ENCODE measurements around the gene NTN1.
A peak's percentile ranks its signal among the peaks of the same experiment; 100 is the strongest.

Gene NTN1

GRCh38 chr17:9002227-9002605 is 19.1 kb upstream of the NTN1 start:
- Histone ChIP-seq H3K4me3 (ENCODE audit: low read depth, low read length) (no peak overlapping the region), H3K36me3 (ENCODE audit: control insufficient read depth in 2 of 2, insufficient read depth in 1 of 2, low read length in 2 of 2) (no peaks in the 10 kb centered on the region), H3K4me1 (ENCODE audit: control insufficient read depth, insufficient read depth, low read length) (peaks cover 5% of the 10 kb centered on the region; the same call in 1 of the 2 replicates), H3K9me3 (ENCODE audit: control insufficient read depth, insufficient read depth, low read depth, low read length) (no peaks in the 10 kb centered on the region), H3K27ac (ENCODE audit: extremely low read depth, low read depth, low read length) (peak overlapping the region; percentile 60; the same call in 1 of the 2 replicates)
- ChIA-PET POLR2A (interaction anchor here (1.4 kb wide), 1 partner anchor 19 kb away, joined by 10 read pairs; the partner anchor contains the start of gene NTN1), CTCF (interaction anchor here (0.6 to 1.7 kb wide), 7 partner anchors 53 to 1216 kb away, joined by 3 to 8 read pairs (median 3); no protein-coding TSS in a partner anchor)
- peak; percentile 63 for TF ChIP-seq ZNF10 (tag by site-specific recombination; IDR thresholded peaks at IDR 0.05)
- no peak for TF ChIP-seq ZNF37A (tag by site-specific recombination; IDR thresholded peaks at IDR 0.05)

GRCh38 chr17:9002606-9003354 is 18.5 kb upstream of the NTN1 start:
- POLR2A ChIA-PET, result interaction anchor here (0.5 to 1.4 kb wide), 3 partner anchors 9 to 60 kb away, joined by 3 to 10 read pairs (median 3); partner anchors contain the start of gene NTN1
- no peaks in the 10 kb centered on the region for H3K9me3 ChIP-seq (ENCODE audit: control insufficient read depth, insufficient read depth, low read depth, low read length)
- peak overlapping the region; percentile 60; the same call in 1 of the 2 replicates for H3K27ac ChIP-seq (ENCODE audit: extremely low read depth, low read depth, low read length)
- no peaks in the 10 kb centered on the region for H3K36me3 ChIP-seq (ENCODE audit: control insufficient read depth in 2 of 2, insufficient read depth in 1 of 2, low read length in 2 of 2)
- H3K4me3 ChIP-seq (ENCODE audit: low read depth, low read length), result peak overlapping the region; percentile 42
- CTCF ChIA-PET, result interaction anchor here (0.5 to 1.7 kb wide), 13 partner anchors 9 to 1217 kb away, joined by 3 to 8 read pairs (median 3); no protein-coding TSS in a partner anchor
- peaks cover 5% of the 10 kb centered on the region; the same call in 1 of the 2 replicates for H3K4me1 ChIP-seq (ENCODE audit: control insufficient read depth, insufficient read depth, low read length)
- TF ChIP-seq YY1 (tag by site-specific recombination; IDR thresholded peaks at IDR 0.05) (peak; percentile 37; the same call in 1 of the 2 replicates), ZNF501 (tag by site-specific recombination; IDR thresholded peaks at IDR 0.05) (no peak), ZBTB20 (tag by site-specific recombination; IDR thresholded peaks at IDR 0.05) (0 out of 2 replicates have a peak, but pooled peaks have one; percentile 32), ZFHX2 (tag by site-specific recombination; conservative IDR thresholded peaks at IDR 0.05) (peak; percentile 56), ZSCAN30 (tag by site-specific recombination; IDR thresholded peaks at IDR 0.05) (peak; percentile 56), ZNF433 (tag by site-specific recombination; IDR thresholded peaks at IDR 0.05; ENCODE audit: low read depth) (no peak), ZNF692 (tag by site-specific recombination; IDR thresholded peaks at IDR 0.05) (peak; percentile 33; the same call in 1 of the 2 replicates), PBX3 (CRISPR knock-in tag; IDR thresholded peaks at IDR 0.05) (0 out of 2 replicates have a peak, but pooled peaks have one; percentile 21), SP7 (tag by site-specific recombination; IDR thresholded peaks at IDR 0.05) (no peak), ZNF561 (tag by site-specific recombination; IDR thresholded peaks at IDR 0.05; ENCODE audit: borderline replicate concordance) (peak; percentile 92; the same call in 1 of the 2 replicates), SALL2 (tag by site-specific recombination; IDR thresholded peaks at IDR 0.05; ENCODE audit: borderline replicate concordance) (no peak), ZNF266 (tag by site-specific recombination; IDR thresholded peaks at IDR 0.05; ENCODE audit: low read depth) (no peak), ZBTB8A (tag by site-specific recombination; IDR thresholded peaks at IDR 0.05) (peak; percentile 71; the same call in 1 of the 2 replicates), ZBTB26 (tag by site-specific recombination; optimal IDR thresholded peaks at IDR 0.05) (peak; percentile 79), ZNF341 (tag by site-specific recombination; IDR thresholded peaks at IDR 0.05; ENCODE audit: low read depth) (0 out of 2 replicates have a peak, but pooled peaks have one; percentile 19), HIC1 (tag by site-specific recombination; IDR thresholded peaks at IDR 0.05) (peak; percentile 83), ZIC2 (tag by site-specific recombination; IDR thresholded peaks at IDR 0.05) (peak; percentile 47), ZNF596 (tag by site-specific recombination; IDR thresholded peaks at IDR 0.05) (0 out of 2 replicates have a peak, but pooled peaks have one; percentile 18), ZNF174 (tag by site-specific recombination; IDR thresholded peaks at IDR 0.05) (no peak), ZNF335 (tag by site-specific recombination; conservative IDR thresholded peaks at IDR 0.05) (0 out of 2 replicates have a peak, but pooled peaks have one; percentile 31)
- TF ChIP-seq, protein P1, sequence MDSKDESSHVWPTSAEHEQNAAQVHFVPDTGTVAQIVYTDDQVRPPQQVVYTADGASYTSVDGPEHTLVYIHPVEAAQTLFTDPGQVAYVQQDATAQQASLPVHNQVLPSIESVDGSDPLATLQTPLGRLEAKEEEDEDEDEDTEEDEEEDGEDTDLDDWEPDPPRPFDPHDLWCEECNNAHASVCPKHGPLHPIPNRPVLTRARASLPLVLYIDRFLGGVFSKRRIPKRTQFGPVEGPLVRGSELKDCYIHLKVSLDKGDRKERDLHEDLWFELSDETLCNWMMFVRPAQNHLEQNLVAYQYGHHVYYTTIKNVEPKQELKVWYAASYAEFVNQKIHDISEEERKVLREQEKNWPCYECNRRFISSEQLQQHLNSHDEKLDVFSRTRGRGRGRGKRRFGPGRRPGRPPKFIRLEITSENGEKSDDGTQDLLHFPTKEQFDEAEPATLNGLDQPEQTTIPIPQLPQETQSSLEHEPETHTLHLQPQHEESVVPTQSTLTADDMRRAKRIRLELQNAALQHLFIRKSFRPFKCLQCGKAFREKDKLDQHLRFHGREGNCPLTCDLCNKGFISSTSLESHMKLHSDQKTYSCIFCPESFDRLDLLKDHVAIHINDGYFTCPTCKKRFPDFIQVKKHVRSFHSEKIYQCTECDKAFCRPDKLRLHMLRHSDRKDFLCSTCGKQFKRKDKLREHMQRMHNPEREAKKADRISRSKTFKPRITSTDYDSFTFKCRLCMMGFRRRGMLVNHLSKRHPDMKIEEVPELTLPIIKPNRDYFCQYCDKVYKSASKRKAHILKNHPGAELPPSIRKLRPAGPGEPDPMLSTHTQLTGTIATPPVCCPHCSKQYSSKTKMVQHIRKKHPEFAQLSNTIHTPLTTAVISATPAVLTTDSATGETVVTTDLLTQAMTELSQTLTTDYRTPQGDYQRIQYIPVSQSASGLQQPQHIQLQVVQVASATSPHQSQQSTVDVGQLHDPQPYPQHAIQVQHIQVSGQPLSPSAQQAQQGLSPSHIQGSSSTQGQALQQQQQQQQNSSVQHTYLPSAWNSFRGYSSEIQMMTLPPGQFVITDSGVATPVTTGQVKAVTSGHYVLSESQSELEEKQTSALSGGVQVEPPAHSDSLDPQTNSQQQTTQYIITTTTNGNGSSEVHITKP (tag by site-specific recombination; IDR thresholded peaks at IDR 0.05), result peak; percentile 26; the same call in 1 of the 2 replicates

All from HEK293 (cell line).